Subcutaneous abdominal adipose tissue (tissue), 5 donors: Measurements from ENCODE around the gene AEBP2.

Experiments used
- H3K27ac ChIP-seq: one replicate; pipeline ENCODE4 v1.7.0; 2013; ENCODE audit warnings: low read depth, mild to moderate bottlenecking, inconsistent platforms, low read length, moderate library complexity
- H3K27me3 ChIP-seq, 5 donors: one replicate each; pipeline ENCODE4 v1.7.0; 2013; ENCODE audit warnings: low read length in 5 of 5, inconsistent platforms in 1 of 5; ENCODE audit not compliant: control insufficient read depth in 5 of 5, insufficient read depth in 4 of 5
- H3K36me3 ChIP-seq, 5 donors: one replicate each; pipeline ENCODE4 v1.7.0; 2013; ENCODE audit warnings: low read length in 5 of 5; ENCODE audit not compliant: control insufficient read depth in 5 of 5, insufficient read depth in 5 of 5
- H3K4me1 ChIP-seq, 5 donors: one replicate each; pipeline ENCODE4 v1.7.0; 2013; ENCODE audit warnings: low read length in 5 of 5, mild to moderate bottlenecking in 3 of 5, moderate library complexity in 1 of 5; ENCODE audit not compliant: control insufficient read depth in 5 of 5, insufficient read depth in 5 of 5
- H3K4me3 ChIP-seq, 5 donors: one replicate each; pipeline ENCODE4 v1.7.0; 2013; ENCODE audit warnings: low read length in 5 of 5, low read depth in 1 of 5
- H3K9ac ChIP-seq, 5 donors: one replicate each; pipeline ENCODE4 v1.7.0; 2013; ENCODE audit warnings: low read length in 5 of 5, mild to moderate bottlenecking in 4 of 5, moderate library complexity in 3 of 5
- H3K9me3 ChIP-seq, 5 donors: one replicate each; pipeline ENCODE4 v1.7.0; 2013; ENCODE audit warnings: low read length in 5 of 5; ENCODE audit not compliant: control insufficient read depth in 5 of 5
- donor health status: healthy.
- donor health status: healthy.
- donor health status: healthy.
- donor health status: healthy.
- donor health status: healthy.

Gene AEBP2

GRCh38 chr12:19435831-19436497, 3.3 kb upstream of the AEBP2 start:
- peaks cover 0 to 4% (median 4%) of the 10 kb centered on the region in 5 donors for H3K4me1 ChIP-seq
- H3K9me3 ChIP-seq = no peaks in the 10 kb centered on the region
- no peaks in the 10 kb centered on the region for H3K36me3 ChIP-seq
- H3K27me3 ChIP-seq = no peaks in the 10 kb centered on the region
- no peak overlapping the region for H3K27ac ChIP-seq
- no peak overlapping the region for H3K4me3 ChIP-seq
- H3K9ac ChIP-seq = no peak overlapping the region

- no peaks in the 10 kb centered on the region for H3K27me3 ChIP-seq
- H3K4me3 ChIP-seq = no peak overlapping the region
- no peak overlapping the region for H3K9ac ChIP-seq
- H3K36me3 ChIP-seq = no peaks in the 10 kb centered on the region
- H3K9me3 ChIP-seq = no peaks in the 10 kb centered on the region
- H3K4me1 ChIP-seq = peaks cover 0 to 14% (median 13%) of the 10 kb centered on the region in 5 donors
- no peak overlapping the region for H3K27ac ChIP-seq
Observed at GRCh38 chr12:19436931-19437330, 2.4 kb upstream of the AEBP2 start.

- H3K36me3 ChIP-seq = no peaks in the 10 kb centered on the region
- no peak overlapping the region for H3K9ac ChIP-seq
- no peaks in the 10 kb centered on the region for H3K9me3 ChIP-seq
- no peaks in the 10 kb centered on the region for H3K27me3 ChIP-seq
- no peak overlapping the region for H3K4me3 ChIP-seq
- peaks cover 0 to 22% (median 17%) of the 10 kb centered on the region in 5 donors for H3K4me1 ChIP-seq
- no peak overlapping the region for H3K27ac ChIP-seq
Observed at GRCh38 chr12:19437996-19438395, 1.3 kb upstream of the AEBP2 start.

GRCh38 chr12:19440019-19440858, 947 bp downstream of the AEBP2 start:
- Histone ChIP-seq H3K27me3 (no peaks in the 10 kb centered on the region), H3K9me3 (no peaks in the 10 kb centered on the region), H3K36me3 (peaks cover 0 to 2% (median 0%) of the 10 kb centered on the region in 5 donors), H3K4me3 (peak overlapping the region; percentile 88 to 99 (median 95)), H3K9ac (peak overlapping the region; percentile 58 to 96 (median 87)), H3K27ac (peak overlapping the region; percentile 78), H3K4me1 (peaks cover 0 to 24% (median 17%) of the 10 kb centered on the region in 5 donors)

- Histone ChIP-seq H3K36me3 (peaks cover 0 to 2% (median 0%) of the 10 kb centered on the region in 5 donors), H3K4me1 (peaks cover 0 to 24% (median 17%) of the 10 kb centered on the region in 5 donors), H3K9ac (peak overlapping the region; percentile 58 to 96 (median 87)), H3K4me3 (peak overlapping the region; percentile 88 to 99 (median 95)), H3K27me3 (no peaks in the 10 kb centered on the region), H3K9me3 (no peaks in the 10 kb centered on the region), H3K27ac (no peak overlapping the region)
Observed at GRCh38 chr12:19440916-19441315, 1.6 kb downstream of the AEBP2 start.

GRCh38 chr12:19443585-19443984, 4.3 kb downstream of the AEBP2 start:
- Histone ChIP-seq H3K9ac (no peak overlapping the region), H3K27ac (no peak overlapping the region), H3K4me3 (no peak overlapping the region), H3K27me3 (no peaks in the 10 kb centered on the region), H3K4me1 (peaks cover 0 to 24% (median 17%) of the 10 kb centered on the region in 5 donors), H3K36me3 (peaks cover 0 to 2% (median 0%) of the 10 kb centered on the region in 5 donors), H3K9me3 (no peaks in the 10 kb centered on the region)

GRCh38 chr12:19444097-19444496, 4.8 kb downstream of the AEBP2 start:
- H3K27me3 ChIP-seq = no peaks in the 10 kb centered on the region
- no peak overlapping the region for H3K4me3 ChIP-seq
- peaks cover 0 to 24% (median 17%) of the 10 kb centered on the region in 5 donors for H3K4me1 ChIP-seq
- no peaks in the 10 kb centered on the region for H3K9me3 ChIP-seq
- H3K36me3 ChIP-seq = peaks cover 0 to 2% (median 0%) of the 10 kb centered on the region in 5 donors
- H3K9ac ChIP-seq = no peak overlapping the region
- no peak overlapping the region for H3K27ac ChIP-seq

- no peaks in the 10 kb centered on the region for H3K27me3 ChIP-seq
- no peaks in the 10 kb centered on the region for H3K9me3 ChIP-seq
- H3K4me1 ChIP-seq = peaks cover 0 to 15% (median 4%) of the 10 kb centered on the region in 5 donors
Observed at GRCh38 chr12:19447386-19447785, 8.1 kb downstream of the AEBP2 start.

GRCh38 chr12:19449814-19450213, 10.5 kb downstream of the AEBP2 start:
- Histone ChIP-seq H3K27ac (no peak overlapping the region), H3K4me1 (peaks cover 0 to 10% (median 4%) of the 10 kb centered on the region in 5 donors), H3K36me3 (no peaks in the 10 kb centered on the region), H3K4me3 (no peak overlapping the region), H3K27me3 (no peaks in the 10 kb centered on the region), H3K9me3 (no peaks in the 10 kb centered on the region), H3K9ac (no peak overlapping the region)

More at GRCh38 chr12:19447386-19447785, 8.1 kb downstream of the AEBP2 start:
- no peak overlapping the region for H3K27ac ChIP-seq
- H3K36me3 ChIP-seq = peaks cover 0 to 2% (median 0%) of the 10 kb centered on the region in 5 donors
- no peak overlapping the region for H3K9ac ChIP-seq
- H3K4me3 ChIP-seq = no peak overlapping the region

- Histone ChIP-seq H3K27me3 (no peaks in the 10 kb centered on the region), H3K9me3 (no peaks in the 10 kb centered on the region), H3K9ac (no peak overlapping the region), H3K27ac (no peak overlapping the region), H3K36me3 (no peaks in the 10 kb centered on the region), H3K4me1 (peaks cover 0 to 10% (median 4%) of the 10 kb centered on the region in 5 donors), H3K4me3 (no peak overlapping the region)
Observed at GRCh38 chr12:19450362-19450761, 11.1 kb downstream of the AEBP2 start.
